ENCODE measurements around the gene HDHD2.

GRCh38 chr18:47187721-47188120 is 37.4 kb upstream of the HDHD2 start:
- TF ChIP-seq CTCF (conservative IDR thresholded peaks at IDR 0.05; ENCODE audit: low read depth, low read length) = no peak
- TF ChIP-seq EZH2 (IDR thresholded peaks at IDR 0.05; ENCODE audit: low read length, unreplicated experiment) = no peak
- no peak for TF ChIP-seq EZH2phosphoT487 (IDR thresholded peaks at IDR 0.05; ENCODE audit: borderline replicate concordance, low read length)
